WERI-Rb-1 (cell line): Measurements from ENCODE around the gene MAGI2.

Source experiments
- DNase-seq: peaks from one replicate; pipeline ENCODE4 v3.0.0-alpha.2; 2020
- H3K27ac ChIP-seq: fragments of 250-450 bp; sonication (Bioruptor Pico); 2 replicates; pipeline ENCODE4 v1.5.1; 2020; ENCODE audit warnings: mild to moderate bottlenecking, moderate library complexity
- H3K27me3 ChIP-seq: fragments of 250-450 bp; sonication (Bioruptor Pico); 2 replicates; pipeline ENCODE4 v1.5.1; 2021; ENCODE audit warnings: mild to moderate bottlenecking, low read depth, moderate library complexity; ENCODE audit not compliant: insufficient read depth, severe bottlenecking
- H3K36me3 ChIP-seq: fragments of 250-450 bp; sonication (Bioruptor Pico); 2 replicates; pipeline ENCODE4 v1.5.1; 2020; ENCODE audit warnings: mild to moderate bottlenecking, moderate library complexity
- H3K4me3 ChIP-seq: 2 replicates; pipeline ENCODE4 v1.5.1; 2011; ENCODE audit warnings: low read depth, mild to moderate bottlenecking, control low read depth, low read length
- H3K9me3 ChIP-seq: fragments of 250-450 bp; sonication (Bioruptor Pico); 2 replicates; pipeline ENCODE4 v1.5.1; 2021; ENCODE audit warnings: mild to moderate bottlenecking, moderate library complexity; ENCODE audit not compliant: severe bottlenecking
- TF ChIP-seq, protein P1 (sequence below): IDR thresholded peaks from 2 replicates; pipeline ENCODE4 v1.5.1; 2011; ENCODE audit warnings: low read depth, mild to moderate bottlenecking, control low read depth, inconsistent platforms, low read length

The MAGI2 gene

GRCh38 chr7:78835897-78836296 lies 617.6 kb downstream of the MAGI2 start:
- Histone ChIP-seq H3K36me3 (no peaks in the 10 kb centered on the region), H3K4me3 (no peak overlapping the region), H3K27me3 (no peaks in the 10 kb centered on the region), H3K9me3 (no peaks in the 10 kb centered on the region), H3K27ac (no peak overlapping the region)
- no peak for DNase-seq
- TF ChIP-seq, protein P1, sequence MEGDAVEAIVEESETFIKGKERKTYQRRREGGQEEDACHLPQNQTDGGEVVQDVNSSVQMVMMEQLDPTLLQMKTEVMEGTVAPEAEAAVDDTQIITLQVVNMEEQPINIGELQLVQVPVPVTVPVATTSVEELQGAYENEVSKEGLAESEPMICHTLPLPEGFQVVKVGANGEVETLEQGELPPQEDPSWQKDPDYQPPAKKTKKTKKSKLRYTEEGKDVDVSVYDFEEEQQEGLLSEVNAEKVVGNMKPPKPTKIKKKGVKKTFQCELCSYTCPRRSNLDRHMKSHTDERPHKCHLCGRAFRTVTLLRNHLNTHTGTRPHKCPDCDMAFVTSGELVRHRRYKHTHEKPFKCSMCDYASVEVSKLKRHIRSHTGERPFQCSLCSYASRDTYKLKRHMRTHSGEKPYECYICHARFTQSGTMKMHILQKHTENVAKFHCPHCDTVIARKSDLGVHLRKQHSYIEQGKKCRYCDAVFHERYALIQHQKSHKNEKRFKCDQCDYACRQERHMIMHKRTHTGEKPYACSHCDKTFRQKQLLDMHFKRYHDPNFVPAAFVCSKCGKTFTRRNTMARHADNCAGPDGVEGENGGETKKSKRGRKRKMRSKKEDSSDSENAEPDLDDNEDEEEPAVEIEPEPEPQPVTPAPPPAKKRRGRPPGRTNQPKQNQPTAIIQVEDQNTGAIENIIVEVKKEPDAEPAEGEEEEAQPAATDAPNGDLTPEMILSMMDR, result no peak

DNA sequence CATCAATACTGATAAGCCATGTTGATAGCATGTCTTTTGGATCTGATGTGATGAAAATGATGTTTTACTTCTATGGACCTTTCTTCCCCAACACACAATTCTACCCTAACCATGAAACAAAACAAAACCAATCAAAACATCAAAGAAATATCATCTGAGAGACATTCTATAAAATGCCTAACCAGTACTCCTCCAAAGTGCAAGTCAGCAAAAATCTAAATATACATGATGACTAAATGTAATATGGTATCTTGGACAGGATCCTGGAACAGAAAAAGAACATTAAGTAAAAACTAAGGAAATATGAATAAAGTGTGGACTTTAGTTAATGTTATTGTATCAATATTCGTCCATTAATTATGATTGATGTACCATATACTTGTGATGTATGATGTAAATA lies 625.1 kb downstream of the MAGI2 start:
- TF ChIP-seq, protein P1, result no peak
- no peak overlapping the region for H3K4me3 ChIP-seq
- DNase-seq, result no peak

GRCh38 chr7:78803501-78804127 lies 649.9 kb downstream of the MAGI2 start:
- H3K9me3 ChIP-seq, result no peaks in the 10 kb centered on the region
- no peaks in the 10 kb centered on the region for H3K36me3 ChIP-seq
- DNase-seq, result no peak
- TF ChIP-seq, protein P1, result no peak
- H3K27me3 ChIP-seq, result no peaks in the 10 kb centered on the region
- H3K27ac ChIP-seq, result no peak overlapping the region
- no peak overlapping the region for H3K4me3 ChIP-seq

More for the DNA sequence above, 625.1 kb downstream of the MAGI2 start:
- no peak overlapping the region for H3K27ac ChIP-seq
- no peaks in the 10 kb centered on the region for H3K9me3 ChIP-seq
- no peaks in the 10 kb centered on the region for H3K36me3 ChIP-seq
- no peaks in the 10 kb centered on the region for H3K27me3 ChIP-seq

GRCh38 chr7:78794101-78794500 lies 659.4 kb downstream of the MAGI2 start:
- no peaks in the 10 kb centered on the region for H3K27me3 ChIP-seq
- H3K4me3 ChIP-seq, result no peak overlapping the region
- peaks cover 3% of the 10 kb centered on the region for H3K9me3 ChIP-seq
- TF ChIP-seq, protein P1, result no peak
- DNase-seq, result no peak
- no peak overlapping the region for H3K27ac ChIP-seq
- H3K36me3 ChIP-seq, result no peaks in the 10 kb centered on the region

DNA sequence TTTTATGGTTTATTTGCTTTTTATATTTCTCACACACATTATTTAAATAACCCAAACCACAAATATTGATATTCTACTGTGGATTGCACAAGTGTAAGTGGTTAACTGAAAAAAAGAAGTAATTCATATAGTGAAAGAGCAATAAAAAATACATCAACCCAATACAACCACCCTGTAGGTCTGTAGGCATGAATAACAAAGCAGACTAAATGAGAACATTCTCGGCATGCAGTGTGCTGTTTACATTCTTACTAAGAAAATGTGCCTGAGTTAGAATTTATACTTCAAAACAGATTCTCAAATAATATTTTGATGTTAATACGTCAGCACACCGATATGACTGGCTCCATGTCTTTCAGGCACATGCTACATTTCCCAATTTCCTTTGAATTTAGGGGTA lies 660.8 kb downstream of the MAGI2 start:
- TF ChIP-seq, protein P1, result no peak
- no peaks in the 10 kb centered on the region for H3K36me3 ChIP-seq

GRCh38 chr7:78792006-78792405 lies 661.5 kb downstream of the MAGI2 start:
- Histone ChIP-seq H3K36me3 (no peaks in the 10 kb centered on the region), H3K27ac (no peak overlapping the region), H3K27me3 (no peaks in the 10 kb centered on the region), H3K4me3 (no peak overlapping the region), H3K9me3 (peaks cover 3% of the 10 kb centered on the region)
- DNase-seq, result no peak
- TF ChIP-seq, protein P1, result no peak

More for the DNA sequence above, 660.8 kb downstream of the MAGI2 start:
- Histone ChIP-seq H3K9me3 (peaks cover 3% of the 10 kb centered on the region), H3K4me3 (no peak overlapping the region), H3K27me3 (no peaks in the 10 kb centered on the region), H3K27ac (no peak overlapping the region)
- DNase-seq, result no peak
